Uterus (tissue), 4 donors: ENCODE measurements around the gene ANKRD44. TPM values are rescaled to one million over a fixed set of nuclear protein-coding genes. Genes with fewer than 3 reads are reported as not detected.
"Not testable (repeated sequence)": the region's sequence is repeated elsewhere in the genome, so short reads cannot be mapped to it uniquely, and the experiment has no call there.

Source experiments
- DNase-seq, 2 donors: peaks; one replicate each; pipeline ENCODE4 v3.0.0-alpha.2; 2019 to 2020
- H3K27ac ChIP-seq, 2 donors: fragments of 200-600 bp; sonication (generic); 1 replicate in 1 of 2; 2 replicates in 1 of 2; pipeline ENCODE4 v1.5.1; 2016 to 2018
- H3K27me3 ChIP-seq, 2 donors: fragments of 200-600 bp; sonication (generic); one replicate each; pipeline ENCODE4 v1.5.1; 2018 to 2019; ENCODE audit warnings: control low read depth in 1 of 2
- H3K36me3 ChIP-seq, 2 donors: fragments of 200-600 bp; sonication (generic); one replicate each; pipeline ENCODE4 v1.5.1; 2019; ENCODE audit warnings: control low read depth in 1 of 2
- H3K4me1 ChIP-seq, 2 donors: fragments of 200-600 bp; sonication (generic); one replicate each; pipeline ENCODE4 v1.5.1; 2018 to 2019; ENCODE audit warnings: control low read depth in 1 of 2
- H3K4me3 ChIP-seq, 2 donors: fragments of 200-600 bp; sonication (generic); 1 replicate in 1 of 2; 2 replicates in 1 of 2; pipeline ENCODE4 v1.5.1; 2018 to 2019; ENCODE audit warnings: mild to moderate bottlenecking in 1 of 2
- H3K9me3 ChIP-seq, 2 donors: fragments of 200-600 bp; sonication (generic); one replicate each; pipeline ENCODE4 v1.5.1; 2019; ENCODE audit warnings: control low read depth in 1 of 2
- POLR2A ChIP-seq, 2 donors: fragments of 450-650 bp; IDR thresholded peaks; one replicate each; pipeline ENCODE4 v1.6.1; 2016; ENCODE audit warnings: antibody characterized with exemption in 2 of 2, mild to moderate bottlenecking in 1 of 2, moderate library complexity in 1 of 2
- intact Hi-C: fragments of 100-400 bp; cut with DNase I; formaldehyde crosslinking; loops from one replicate; pipeline ENCODE4 v1.15.1; 2023; ENCODE audit warnings: low total_unique reads
- total RNA-seq, 4 donors: library from RNA; depleted of rRNA in 3 of 4; stranded (reverse); fragments of >200 nt in 3 of 4; gene quantifications; one replicate each; pipeline versions ENCODE4 v1.1.0 to v1.2.4, GENCODE V29; 2014 to 2023
- TF ChIP-seq, protein P1 (sequence below), 4 experiments: fragments of 200-600 bp in 2 of 4; fragments of 450-650 bp in 2 of 4; sonication (generic) in 2 of 4; IDR thresholded peaks; one replicate each; pipeline ENCODE4 v1.5.1; 2016 to 2019; ENCODE audit warnings: antibody characterized with exemption in 4 of 4, mild to moderate bottlenecking in 2 of 4, moderate library complexity in 1 of 4
- donor health status: DM: yes; HTN: yes; CAD: no.

The ANKRD44 gene
- total RNA-seq, 4 donors from 2014 or later, result 14.4 to 71.5 (median 23.2) TPM

DNA sequence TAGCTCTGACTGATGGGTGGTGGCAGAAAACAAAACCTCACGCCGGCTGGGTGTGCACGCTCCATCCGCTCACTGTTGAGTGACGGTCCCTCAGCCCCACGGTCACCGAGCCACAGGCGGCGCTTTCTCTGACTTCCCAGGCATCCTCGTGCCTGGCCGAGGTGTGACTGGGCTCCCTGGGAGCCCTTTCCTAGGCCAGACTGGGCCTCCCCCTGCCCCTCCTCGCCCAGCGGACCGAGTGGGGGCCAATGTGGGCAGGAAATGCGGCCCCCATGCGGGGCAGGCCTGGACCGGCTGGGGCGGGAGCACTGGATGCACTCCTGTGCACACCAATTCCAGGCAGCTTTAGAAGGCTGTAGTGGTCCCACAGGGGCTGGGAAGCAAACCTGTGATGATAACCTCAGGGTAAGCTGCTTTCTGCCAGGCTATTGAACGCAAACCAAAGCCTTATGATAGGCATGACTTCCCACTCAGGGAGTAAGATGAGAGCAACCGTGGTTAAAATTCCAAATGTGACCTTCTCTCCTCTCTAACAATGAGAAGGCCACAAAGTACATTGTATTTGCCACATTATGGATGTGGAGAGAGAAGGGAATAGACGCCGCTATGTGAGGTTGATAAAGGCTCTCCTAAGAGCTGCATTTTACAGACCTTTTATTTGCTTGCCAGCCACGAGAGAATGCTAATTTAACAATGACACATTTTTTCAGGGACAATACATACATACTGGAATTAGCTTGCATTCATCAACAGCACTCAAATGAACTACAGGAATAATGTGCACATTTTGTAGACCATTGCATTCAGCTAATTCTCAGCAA, 300.2 kb downstream of the ANKRD44 start:
- no peaks in the 10 kb centered on the region for H3K36me3 ChIP-seq

DNA sequence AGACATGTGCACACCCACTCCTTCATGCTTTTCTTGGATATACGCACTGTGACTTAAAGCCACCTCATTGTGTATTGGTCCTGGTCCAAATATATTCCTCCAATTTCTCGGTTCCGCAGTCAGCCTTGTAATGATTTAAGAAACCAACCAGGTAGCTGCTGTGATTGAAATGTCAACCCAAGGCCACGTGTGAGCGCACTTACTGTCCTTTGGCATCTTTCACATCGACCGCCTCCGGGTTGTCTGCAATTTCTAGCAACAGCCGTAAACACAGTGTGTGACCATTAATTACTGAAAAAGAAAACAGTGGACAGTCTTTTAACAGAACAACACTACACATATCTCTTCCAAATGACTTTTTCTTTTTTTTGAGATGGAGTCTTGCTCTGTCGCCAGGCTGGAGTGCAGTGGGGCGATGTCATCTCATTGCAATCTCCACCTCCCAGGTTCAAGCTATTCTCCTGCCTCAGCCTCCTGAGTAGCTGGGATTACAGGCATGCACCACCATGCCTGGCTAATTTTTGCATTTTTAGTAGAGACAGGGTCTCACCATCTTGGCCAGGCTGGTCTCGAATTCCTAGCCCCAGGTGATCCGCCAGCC, 301.7 kb downstream of the ANKRD44 start:
- DNase-seq, H3K36me3 ChIP-seq, H3K27me3 ChIP-seq, H3K27ac ChIP-seq, H3K4me1 ChIP-seq, H3K9me3 ChIP-seq, H3K4me3 ChIP-seq, intact Hi-C loops: not testable (repeated sequence)

More for the DNA sequence above, 300.2 kb downstream of the ANKRD44 start:
- DNase-seq, result no peak
- H3K27me3 ChIP-seq, result no peaks in the 10 kb centered on the region
- intact Hi-C loops, result no loop called here
- H3K4me1 ChIP-seq, result no peaks in the 10 kb centered on the region
- H3K9me3 ChIP-seq, result no peaks in the 10 kb centered on the region
- TF ChIP-seq, protein P1, sequence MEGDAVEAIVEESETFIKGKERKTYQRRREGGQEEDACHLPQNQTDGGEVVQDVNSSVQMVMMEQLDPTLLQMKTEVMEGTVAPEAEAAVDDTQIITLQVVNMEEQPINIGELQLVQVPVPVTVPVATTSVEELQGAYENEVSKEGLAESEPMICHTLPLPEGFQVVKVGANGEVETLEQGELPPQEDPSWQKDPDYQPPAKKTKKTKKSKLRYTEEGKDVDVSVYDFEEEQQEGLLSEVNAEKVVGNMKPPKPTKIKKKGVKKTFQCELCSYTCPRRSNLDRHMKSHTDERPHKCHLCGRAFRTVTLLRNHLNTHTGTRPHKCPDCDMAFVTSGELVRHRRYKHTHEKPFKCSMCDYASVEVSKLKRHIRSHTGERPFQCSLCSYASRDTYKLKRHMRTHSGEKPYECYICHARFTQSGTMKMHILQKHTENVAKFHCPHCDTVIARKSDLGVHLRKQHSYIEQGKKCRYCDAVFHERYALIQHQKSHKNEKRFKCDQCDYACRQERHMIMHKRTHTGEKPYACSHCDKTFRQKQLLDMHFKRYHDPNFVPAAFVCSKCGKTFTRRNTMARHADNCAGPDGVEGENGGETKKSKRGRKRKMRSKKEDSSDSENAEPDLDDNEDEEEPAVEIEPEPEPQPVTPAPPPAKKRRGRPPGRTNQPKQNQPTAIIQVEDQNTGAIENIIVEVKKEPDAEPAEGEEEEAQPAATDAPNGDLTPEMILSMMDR (IDR thresholded peaks at IDR 0.05), result no peak
- TF ChIP-seq POLR2A (IDR thresholded peaks at IDR 0.05), result no peak
- no peak overlapping the region for H3K4me3 ChIP-seq
- no peak overlapping the region for H3K27ac ChIP-seq

- Histone ChIP-seq H3K9me3 (no peaks in the 10 kb centered on the region), H3K27ac (no peak overlapping the region), H3K4me3 (no peak overlapping the region), H3K27me3 (no peaks in the 10 kb centered on the region), H3K36me3 (no peaks in the 10 kb centered on the region), H3K4me1 (no peaks in the 10 kb centered on the region)
- intact Hi-C loops, result no loop called here
- TF ChIP-seq, protein P1 (IDR thresholded peaks at IDR 0.05), result no peak
- TF ChIP-seq POLR2A (IDR thresholded peaks at IDR 0.05), result no peak
- no peak for DNase-seq
Measured at GRCh38 chr2:197007716-197008628, 302.6 kb downstream of the ANKRD44 start.

GRCh38 chr2:197001921-197002320, 308.7 kb downstream of the ANKRD44 start:
- Histone ChIP-seq H3K4me3 (no peak overlapping the region), H3K27ac (no peak overlapping the region), H3K4me1 (no peaks in the 10 kb centered on the region), H3K27me3 (no peaks in the 10 kb centered on the region), H3K36me3 (no peaks in the 10 kb centered on the region), H3K9me3 (no peaks in the 10 kb centered on the region)
- no peak for DNase-seq
- intact Hi-C loops, result no loop called here
- TF ChIP-seq POLR2A (IDR thresholded peaks at IDR 0.05), result no peak
- TF ChIP-seq, protein P1 (IDR thresholded peaks at IDR 0.05), result no peak

GRCh38 chr2:196995757-196996314, 314.7 kb downstream of the ANKRD44 start:
- no peak for DNase-seq
- Histone ChIP-seq H3K9me3 (no peaks in the 10 kb centered on the region), H3K27ac (no peak overlapping the region), H3K4me1 (no peaks in the 10 kb centered on the region), H3K36me3 (no peaks in the 10 kb centered on the region), H3K27me3 (no peaks in the 10 kb centered on the region), H3K4me3 (no peak overlapping the region)
- no peak for TF ChIP-seq POLR2A (IDR thresholded peaks at IDR 0.05)
- TF ChIP-seq, protein P1 (IDR thresholded peaks at IDR 0.05), result no peak
- intact Hi-C loops, result no loop called here
